ENCODE results near the gene NACAD.

DNA sequence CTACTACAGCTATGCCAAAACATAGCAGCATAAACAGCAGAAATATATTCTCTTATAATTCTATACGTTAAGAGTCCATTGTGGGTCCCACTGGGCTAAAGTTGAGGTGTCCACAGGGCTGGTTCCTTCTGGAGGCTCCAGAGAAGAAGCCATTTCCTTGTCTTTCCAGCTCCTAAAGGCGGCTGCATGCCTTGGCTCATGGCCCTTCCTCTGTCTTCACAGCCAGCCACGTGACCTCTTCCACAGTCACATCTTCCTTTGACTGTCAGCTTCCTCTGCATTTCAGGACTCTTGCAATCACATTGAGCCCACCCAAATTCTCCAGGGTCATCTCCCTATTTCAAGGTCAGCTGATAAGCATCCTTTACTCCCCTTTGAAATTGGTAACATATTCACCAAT, 17.2 kb downstream of the NACAD start:
- TF ChIP-seq CTCF (IDR thresholded peaks at IDR 0.05; ENCODE audit: poor library complexity), result no peak
- no peak for TF ChIP-seq EZH2phosphoT487 (IDR thresholded peaks at IDR 0.05; ENCODE audit: low read depth, severe bottlenecking, unreplicated experiment)
